ENCODE results near the gene NMNAT3.

- TF ChIP-seq, protein P1, sequence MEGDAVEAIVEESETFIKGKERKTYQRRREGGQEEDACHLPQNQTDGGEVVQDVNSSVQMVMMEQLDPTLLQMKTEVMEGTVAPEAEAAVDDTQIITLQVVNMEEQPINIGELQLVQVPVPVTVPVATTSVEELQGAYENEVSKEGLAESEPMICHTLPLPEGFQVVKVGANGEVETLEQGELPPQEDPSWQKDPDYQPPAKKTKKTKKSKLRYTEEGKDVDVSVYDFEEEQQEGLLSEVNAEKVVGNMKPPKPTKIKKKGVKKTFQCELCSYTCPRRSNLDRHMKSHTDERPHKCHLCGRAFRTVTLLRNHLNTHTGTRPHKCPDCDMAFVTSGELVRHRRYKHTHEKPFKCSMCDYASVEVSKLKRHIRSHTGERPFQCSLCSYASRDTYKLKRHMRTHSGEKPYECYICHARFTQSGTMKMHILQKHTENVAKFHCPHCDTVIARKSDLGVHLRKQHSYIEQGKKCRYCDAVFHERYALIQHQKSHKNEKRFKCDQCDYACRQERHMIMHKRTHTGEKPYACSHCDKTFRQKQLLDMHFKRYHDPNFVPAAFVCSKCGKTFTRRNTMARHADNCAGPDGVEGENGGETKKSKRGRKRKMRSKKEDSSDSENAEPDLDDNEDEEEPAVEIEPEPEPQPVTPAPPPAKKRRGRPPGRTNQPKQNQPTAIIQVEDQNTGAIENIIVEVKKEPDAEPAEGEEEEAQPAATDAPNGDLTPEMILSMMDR (IDR thresholded peaks at IDR 0.05) = no peak
- peak in 1 of 2 donors; percentile 64 for TF ChIP-seq POLR2A (IDR thresholded peaks at IDR 0.05)
Measured at GRCh38 chr3:139538733-139539132, 139.0 kb downstream of the NMNAT3 start.

Measured in adrenal gland (tissue), 5 donors.